ENCODE measurements around the gene RNPC3. TPM values are rescaled to one million over a fixed set of nuclear protein-coding genes. Genes with fewer than 3 reads are reported as not detected.
"Not testable (repeated sequence)": the region's sequence is repeated elsewhere in the genome, so short reads cannot be mapped to it uniquely, and the experiment has no call there.

RNPC3 gene
- total RNA-seq, 4 donors from 2014 or later, result 17.7 to 33.8 (median 19.7) TPM

GRCh38 chr1:103538226-103538625, 12.7 kb downstream of the RNPC3 start:
- 94 to 96% methylated on average over 2 of the region's 2 CpGs for WGBS, 2 donors
- no peak for DNase-seq (ENCODE audit: low spot score in 2 of 2)
- intact Hi-C loops (cut with DNase I; ENCODE audit: low total_unique reads), result no loop called here
- no peak for TF ChIP-seq POLR2A (IDR thresholded peaks at IDR 0.05)
- TF ChIP-seq CTCF (IDR thresholded peaks at IDR 0.05), result no peak
- no peak overlapping the region for H3K4me3 ChIP-seq (ENCODE audit: low read depth, poor library complexity, severe bottlenecking)

GRCh38 chr1:103541431-103541830, 15.9 kb downstream of the RNPC3 start:
- no peak for DNase-seq (ENCODE audit: low spot score in 2 of 2)
- intact Hi-C loops (cut with DNase I; ENCODE audit: low total_unique reads), result no loop called here
- TF ChIP-seq POLR2A (IDR thresholded peaks at IDR 0.05) (no peak), CTCF (IDR thresholded peaks at IDR 0.05) (no peak)
- 95% methylated on average over 3 of the region's 3 CpGs for WGBS, 2 donors
- no peak overlapping the region for H3K4me3 ChIP-seq (ENCODE audit: low read depth, poor library complexity, severe bottlenecking)

- WGBS, 2 donors, result 93 to 95% methylated on average over 1 of the region's 1 CpG
- intact Hi-C loops (cut with DNase I; ENCODE audit: low total_unique reads), result no loop called here
- H3K4me3 ChIP-seq (ENCODE audit: low read depth, poor library complexity, severe bottlenecking), result no peak overlapping the region
- no peak for DNase-seq (ENCODE audit: low spot score in 2 of 2)
- TF ChIP-seq POLR2A (IDR thresholded peaks at IDR 0.05), result no peak
- TF ChIP-seq CTCF (IDR thresholded peaks at IDR 0.05), result no peak
Observed at GRCh38 chr1:103546496-103546895, 21.0 kb downstream of the RNPC3 start.

GRCh38 chr1:103547840-103548239, 22.3 kb downstream of the RNPC3 start:
- intact Hi-C loops (cut with DNase I; ENCODE audit: low total_unique reads), result no loop called here
- 90 to 95% methylated on average over 3 of the region's 3 CpGs for WGBS, 2 donors
- no peak for DNase-seq (ENCODE audit: low spot score in 2 of 2)
- TF ChIP-seq POLR2A (IDR thresholded peaks at IDR 0.05) (no peak), CTCF (IDR thresholded peaks at IDR 0.05) (no peak)
- no peak overlapping the region for H3K4me3 ChIP-seq (ENCODE audit: low read depth, poor library complexity, severe bottlenecking)

GRCh38 chr1:103560427-103560826, 34.9 kb downstream of the RNPC3 start:
- H3K4me3 ChIP-seq (ENCODE audit: low read depth, poor library complexity, severe bottlenecking), result no peak overlapping the region
- TF ChIP-seq POLR2A (IDR thresholded peaks at IDR 0.05) (no peak), CTCF (IDR thresholded peaks at IDR 0.05) (no peak)
- no peak for DNase-seq (ENCODE audit: low spot score in 2 of 2)
- intact Hi-C loops (cut with DNase I; ENCODE audit: low total_unique reads), result no loop called here

- WGBS, 2 donors, result 77% methylated on average over 3 of the region's 3 CpGs
- intact Hi-C loops (cut with DNase I; ENCODE audit: low total_unique reads); DNase-seq (ENCODE audit: low spot score in 2 of 2); H3K4me3 ChIP-seq (ENCODE audit: low read depth, poor library complexity, severe bottlenecking): not testable (repeated sequence)
Observed at GRCh38 chr1:103561124-103561523, 35.6 kb downstream of the RNPC3 start.

Measured in lower leg skin (tissue), 4 donors.